DMS 273 treated with DMSO at 0.1 percent for 48 hours (cell line): ENCODE results near the gene ZBTB7B.

Experiments
- DNase-seq: peaks from one replicate; lab custom pipeline; 2025; lab: John Stamatoyannopoulos, UW

Gene ZBTB7B

GRCh38 chr1:154988058-154988954, 14.3 kb upstream of the ZBTB7B start:
- no peak for DNase-seq

DNA sequence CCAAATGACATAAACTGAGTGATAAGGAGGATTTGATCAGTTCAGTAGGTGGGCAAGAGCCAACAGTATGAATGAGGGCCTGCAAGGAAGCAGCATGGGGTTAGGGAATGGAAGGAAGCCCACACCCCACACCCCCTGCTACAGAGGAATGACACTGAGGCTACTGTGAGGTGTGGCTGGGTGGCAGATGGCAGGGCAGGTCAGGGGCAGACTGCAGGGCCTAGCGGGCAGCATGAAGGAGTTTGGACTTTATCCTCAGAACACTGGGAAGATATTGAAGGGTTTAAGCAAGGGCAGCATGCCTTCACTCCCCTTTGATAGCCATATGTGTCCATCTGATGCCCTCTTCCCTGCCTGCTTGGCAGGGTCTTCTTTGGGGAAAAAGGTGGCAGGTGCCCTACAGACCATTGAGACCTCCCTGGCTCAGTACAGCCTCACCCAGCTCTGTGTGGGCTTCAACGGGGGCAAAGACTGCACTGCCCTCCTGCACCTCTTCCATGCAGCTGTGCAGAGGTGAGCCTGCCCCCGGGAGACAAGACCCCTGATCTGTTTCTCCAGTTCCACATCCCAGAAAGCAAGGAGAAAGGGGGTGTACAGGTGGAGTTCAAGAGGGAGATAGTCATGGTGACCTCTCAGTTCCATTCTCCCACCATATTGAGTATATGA, 13.3 kb upstream of the ZBTB7B start:
- no peak for DNase-seq

GRCh38 chr1:154990276-154990675, 12.3 kb upstream of the ZBTB7B start:
- no peak for DNase-seq

GRCh38 chr1:154992721-154993571, 9.7 kb upstream of the ZBTB7B start:
- peak; percentile 28 for DNase-seq

GRCh38 chr1:154993572-154994268, 8.9 kb upstream of the ZBTB7B start, which contains the start of gene LENEP:
Gene LENEP (plus strand): TSS chr1:154993586. CDS start chr1:154993608, 22 bp downstream.
- DNase-seq: no peak

DNA sequence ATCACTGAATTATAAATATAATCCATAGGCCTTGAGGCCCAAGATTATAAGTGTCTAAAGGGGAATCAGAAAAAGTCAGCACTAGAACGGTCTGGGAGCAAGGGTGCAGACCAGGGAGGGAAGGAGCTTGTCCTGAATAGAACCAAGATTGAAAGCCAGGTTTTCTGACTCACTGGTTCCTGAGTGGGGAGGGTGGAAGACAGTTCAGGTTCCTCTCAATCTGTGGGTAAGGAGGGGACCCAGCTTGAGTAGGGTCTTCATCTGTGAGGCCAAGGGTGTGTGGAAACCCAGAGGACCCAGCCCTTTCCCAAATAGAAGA, 8.4 kb upstream of the ZBTB7B start:
- no peak for DNase-seq

DNA sequence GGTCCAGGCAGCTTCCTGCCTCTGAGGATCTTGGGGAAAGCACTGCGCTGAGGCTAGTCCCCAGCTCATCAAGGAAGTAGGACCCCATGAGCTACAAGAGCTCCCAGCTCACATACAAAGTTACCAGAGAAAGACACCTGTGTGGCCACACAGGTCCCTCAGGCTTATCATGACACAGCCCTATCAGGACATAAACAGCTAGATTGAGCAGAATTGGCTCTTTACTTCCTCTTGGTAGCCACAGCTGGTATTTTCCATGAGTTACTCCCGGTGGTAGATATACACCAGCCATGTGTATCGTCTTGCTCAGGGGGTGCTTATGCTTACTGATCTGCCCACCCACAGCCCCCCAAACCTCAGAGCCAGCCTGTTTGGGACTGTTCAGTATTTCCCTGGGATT, 8.0 kb upstream of the ZBTB7B start:
- no peak for DNase-seq

DNA sequence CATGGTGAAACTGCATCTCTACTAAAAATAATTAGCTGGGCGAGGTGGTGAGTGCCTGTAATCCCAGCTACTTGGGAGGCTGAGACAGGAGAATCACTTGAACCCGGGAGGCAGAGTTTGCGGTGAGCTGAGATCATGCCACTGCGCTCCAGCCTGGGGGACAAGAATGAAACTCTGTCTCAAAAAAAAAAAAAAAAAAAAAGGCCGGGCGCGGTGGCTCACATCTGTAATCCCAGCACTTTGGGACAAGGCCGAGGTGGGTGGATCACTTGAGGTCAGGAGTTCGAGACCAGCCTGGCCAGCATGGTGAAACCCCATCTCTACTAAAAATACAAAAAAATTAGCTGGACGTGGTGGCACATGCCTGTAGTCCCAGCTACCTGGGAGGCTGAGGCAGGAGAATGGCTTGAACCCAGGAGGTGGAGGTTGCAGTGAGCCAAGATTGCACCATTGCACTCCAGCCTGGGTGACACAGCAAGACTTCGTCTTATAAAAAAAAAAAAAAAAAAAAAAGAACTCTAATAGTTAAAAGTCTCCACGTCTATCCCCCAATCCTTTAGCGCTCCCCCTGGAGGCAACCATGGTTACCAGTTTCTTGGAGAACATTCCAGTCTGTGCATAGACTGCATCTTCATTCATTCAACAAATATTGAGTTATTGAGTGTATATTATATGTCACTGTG, 7.2 kb upstream of the ZBTB7B start:
- DNase-seq: peak; percentile 28

GRCh38 chr1:154996966-154997701, 5.5 kb upstream of the ZBTB7B start:
- DNase-seq: no peak

DNA sequence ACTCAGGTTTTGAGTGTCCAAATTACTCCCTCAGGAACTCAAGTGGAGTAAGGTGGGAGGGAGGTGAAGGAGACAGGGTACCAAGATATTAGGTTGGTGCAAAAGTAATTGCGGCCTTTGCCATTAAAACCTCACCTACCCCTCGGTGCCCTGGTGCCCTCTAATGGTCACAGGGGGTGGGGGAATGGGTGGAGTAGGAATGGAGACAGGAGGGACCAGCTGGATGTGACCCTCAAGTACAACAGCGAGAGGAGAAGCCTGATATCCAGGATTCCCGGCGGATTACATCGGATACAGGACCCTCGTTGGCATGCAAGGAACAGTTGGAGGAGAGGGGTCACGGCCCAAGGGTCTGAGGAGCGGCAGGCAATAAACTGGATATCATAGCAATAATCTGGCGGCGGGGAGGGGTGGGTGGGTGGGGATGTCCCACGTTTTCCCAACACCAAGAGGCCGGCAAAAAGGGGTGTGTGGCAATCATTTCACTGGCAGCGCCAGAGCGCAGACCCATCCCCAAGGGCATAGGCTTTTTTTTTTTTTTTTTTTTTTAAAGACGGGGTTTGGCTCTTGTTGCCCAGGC, 4.3 kb upstream of the ZBTB7B start:
- no peak for DNase-seq

- DNase-seq: peak; percentile 27
Measured at GRCh38 chr1:154998818-154999570, 3.6 kb upstream of the ZBTB7B start.

DNA sequence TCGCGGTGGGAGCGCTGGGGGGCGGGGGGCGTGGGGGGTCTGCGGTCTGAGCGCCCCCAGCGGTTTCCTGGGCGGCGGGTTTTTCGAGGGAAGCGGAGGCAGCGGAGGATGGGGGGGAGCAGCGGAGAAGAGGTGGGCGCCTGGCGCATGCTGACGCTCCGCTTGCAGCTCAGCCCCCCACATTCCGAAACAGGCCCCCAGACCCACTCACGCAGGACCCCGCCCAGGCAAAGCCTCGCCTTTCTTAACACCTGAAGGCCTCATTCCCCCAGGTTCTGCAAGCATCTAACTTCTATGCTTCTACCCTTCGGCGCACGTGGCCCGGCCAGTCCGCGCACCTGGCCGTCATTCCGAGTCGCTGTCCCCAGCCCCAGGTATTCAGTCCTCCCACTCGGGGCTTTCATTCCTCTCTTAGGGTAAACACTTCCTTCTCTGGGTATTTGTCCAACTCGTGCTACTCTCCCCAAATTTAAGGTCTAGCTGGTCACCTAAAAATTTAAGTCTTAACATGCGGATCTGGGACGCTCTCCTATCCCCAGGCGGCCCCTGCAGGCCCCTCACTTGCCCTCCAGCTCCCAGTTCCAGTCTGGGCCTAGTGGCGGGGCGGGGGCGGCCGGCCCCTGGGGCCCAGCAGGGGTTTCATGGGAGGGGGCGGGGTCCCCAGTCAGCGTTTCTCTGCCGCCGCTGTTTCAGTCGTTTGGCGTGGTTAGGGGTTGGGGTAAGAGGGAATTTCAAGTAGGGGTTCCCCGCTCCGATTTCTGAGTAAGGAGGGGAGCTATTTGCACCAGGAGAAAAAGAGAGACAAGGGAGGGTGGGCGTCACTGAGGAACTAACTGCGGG, 2.8 kb upstream of the ZBTB7B start:
- no peak for DNase-seq

DNA sequence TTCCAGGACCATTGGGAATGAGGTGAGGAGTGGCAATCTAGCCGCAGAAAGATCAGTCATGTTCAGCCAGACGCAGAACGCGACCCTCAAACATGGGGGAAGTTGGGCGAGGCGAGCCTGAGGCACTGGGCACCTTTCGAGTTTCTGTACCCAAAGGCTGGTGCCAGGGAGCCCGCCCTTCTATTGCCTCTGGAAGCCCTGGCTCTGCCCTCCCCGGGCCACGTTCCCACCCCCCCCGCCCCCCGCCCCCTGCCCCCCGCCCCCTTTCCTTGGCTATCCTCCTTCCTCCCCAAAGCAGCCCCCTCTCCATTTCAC, 2.2 kb upstream of the ZBTB7B start:
- DNase-seq: no peak

DNA sequence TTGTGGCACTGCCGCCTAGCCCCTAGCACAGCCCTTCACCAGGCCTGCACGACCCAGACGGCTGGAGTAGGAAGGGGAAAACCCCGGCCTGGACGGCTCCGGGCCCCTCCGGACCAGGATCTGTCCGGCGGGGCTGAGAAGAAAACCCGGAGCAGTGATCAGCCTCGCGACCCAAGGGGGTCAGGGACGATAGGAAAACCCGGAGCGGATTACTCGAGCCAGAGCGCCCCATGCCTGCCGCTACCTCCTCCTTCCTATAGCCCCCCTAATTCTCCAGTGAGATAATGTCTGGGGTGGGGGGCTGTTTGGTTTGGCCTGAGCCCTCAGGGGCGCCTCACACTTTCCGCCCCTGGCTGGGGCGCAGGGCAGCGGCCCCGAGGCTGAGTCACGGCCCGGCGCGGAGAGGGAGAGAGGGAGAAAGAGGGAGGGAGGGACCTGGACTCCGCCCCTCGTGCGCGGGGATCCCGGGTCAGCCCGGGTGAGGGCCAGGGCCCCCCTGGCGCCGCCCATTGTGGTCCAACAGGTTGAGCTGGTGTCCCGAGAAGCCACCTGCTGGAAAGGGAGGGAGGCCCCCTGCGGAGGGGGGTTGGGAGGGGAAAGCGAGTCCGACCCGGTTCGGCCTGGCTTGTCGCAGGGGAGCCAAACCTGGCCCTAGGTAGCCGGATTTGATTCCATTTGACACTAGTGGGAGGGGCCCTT, 1.7 kb upstream of the ZBTB7B start:
- peak; percentile 72 for DNase-seq

DNA sequence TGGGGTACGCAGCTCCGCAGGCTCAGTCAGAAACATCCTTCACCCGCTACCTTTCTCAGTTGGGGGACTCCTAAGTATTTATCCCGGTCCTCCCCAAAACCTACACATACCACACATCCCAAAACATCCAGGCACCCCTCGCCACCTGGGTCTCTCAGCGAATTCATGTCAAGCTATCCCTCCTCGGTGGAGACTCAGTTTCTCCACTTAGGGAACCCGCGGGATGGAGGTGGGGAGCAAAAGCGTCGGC, 1.3 kb upstream of the ZBTB7B start:
- DNase-seq: no peak

DNA sequence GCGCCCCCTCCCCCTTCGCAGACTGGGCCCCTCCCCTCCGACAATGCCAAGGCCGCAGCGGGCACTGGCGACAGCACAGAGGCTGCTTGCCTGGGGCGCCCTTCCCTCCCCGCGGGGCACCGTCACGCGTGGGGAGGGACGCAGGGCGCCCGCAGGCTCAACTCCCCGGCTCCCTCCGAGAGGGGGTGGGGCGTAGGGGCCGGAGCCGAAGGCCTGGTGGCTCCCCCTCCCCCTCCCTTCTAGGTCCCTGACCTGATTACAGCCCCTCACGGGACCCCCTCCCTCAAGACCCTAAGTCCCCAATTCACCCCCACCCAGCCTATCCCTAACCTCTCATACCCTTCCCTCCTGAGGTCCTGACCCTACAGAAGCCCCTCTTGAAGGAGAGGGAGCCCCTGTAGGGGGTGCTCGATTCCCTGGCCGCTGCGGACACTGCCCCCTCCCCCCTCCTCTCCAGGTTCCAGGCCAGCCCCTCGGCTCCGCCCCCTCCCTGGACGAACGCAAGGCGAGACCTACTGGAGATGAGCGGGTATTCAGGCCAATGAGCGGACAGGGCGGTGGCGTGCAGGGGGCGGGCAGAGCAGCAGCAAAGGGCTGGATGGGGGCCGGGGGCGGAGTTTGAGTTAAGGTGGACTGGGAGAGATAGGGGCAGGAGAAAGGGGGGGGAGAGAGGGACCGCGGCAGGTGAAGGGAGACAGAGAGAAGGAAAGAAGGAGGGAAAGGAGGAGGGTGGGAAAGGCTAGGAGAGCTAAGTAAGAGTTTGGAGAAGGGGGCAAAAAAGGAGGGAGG, 733 bp upstream of the ZBTB7B start:
- DNase-seq: peak; percentile 95

- no peak for DNase-seq
Measured at GRCh38 chr1:155003227-155003765, 694 bp downstream of the ZBTB7B start.
